ENCODE measurements around the gene KCNQ1OT1.

The KCNQ1OT1 gene

GRCh38 chr11:2685566-2686359, 14.0 kb downstream of the KCNQ1OT1 start:
- no peak for DNase-seq

- no peak for DNase-seq
These were observed 14.7 kb downstream of the KCNQ1OT1 start for GRCh38 chr11:2685051-2685450.

GRCh38 chr11:2684581-2684980, 15.2 kb downstream of the KCNQ1OT1 start:
- no peak for DNase-seq

GRCh38 chr11:2683806-2684205, 16.0 kb downstream of the KCNQ1OT1 start:
- no peak for DNase-seq

GRCh38 chr11:2681408-2682145, 18.2 kb downstream of the KCNQ1OT1 start:
- DNase-seq, result no peak

- DNase-seq, result no peak
These were observed 20.6 kb downstream of the KCNQ1OT1 start for GRCh38 chr11:2679011-2679676.

- no peak for DNase-seq
These were observed 21.4 kb downstream of the KCNQ1OT1 start for GRCh38 chr11:2678396-2678795.

- no peak for DNase-seq
These were observed 22.7 kb downstream of the KCNQ1OT1 start for GRCh38 chr11:2677127-2677526.

- DNase-seq, result no peak
These were observed 24.3 kb downstream of the KCNQ1OT1 start for GRCh38 chr11:2675540-2675939.

GRCh38 chr11:2674658-2675131, 25.1 kb downstream of the KCNQ1OT1 start:
- DNase-seq, result no peak

- no peak for DNase-seq
These were observed 25.8 kb downstream of the KCNQ1OT1 start for GRCh38 chr11:2673871-2674471.

GRCh38 chr11:2673250-2673610, 26.6 kb downstream of the KCNQ1OT1 start:
- no peak for DNase-seq

- no peak for DNase-seq
These were observed 27.1 kb downstream of the KCNQ1OT1 start for GRCh38 chr11:2672553-2673249.

- DNase-seq, result no peak
These were observed 28.0 kb downstream of the KCNQ1OT1 start for GRCh38 chr11:2671748-2672147.

GRCh38 chr11:2670541-2671100, 29.2 kb downstream of the KCNQ1OT1 start:
- DNase-seq, result no peak

GRCh38 chr11:2669634-2670469, 29.9 kb downstream of the KCNQ1OT1 start:
- DNase-seq, result no peak

GRCh38 chr11:2668876-2669275, 30.9 kb downstream of the KCNQ1OT1 start:
- no peak for DNase-seq

GRCh38 chr11:2667940-2668339, 31.9 kb downstream of the KCNQ1OT1 start:
- no peak for DNase-seq

- DNase-seq, result no peak
These were observed 32.8 kb downstream of the KCNQ1OT1 start for GRCh38 chr11:2666828-2667570.

- DNase-seq, result no peak
These were observed 33.4 kb downstream of the KCNQ1OT1 start for GRCh38 chr11:2666401-2666741.
